Memory B cell (primary cell): ENCODE measurements around the gene PDE9A.

Source experiments
- ATAC-seq: fragments of 150-1000 bp; cut with Tn5 transposase; 2 replicates; pipeline ENCODE4 v1.10.0; 2021; ENCODE audit warnings: low read depth, mild to moderate bottlenecking, moderate library complexity
- DNase-seq, 2 donors: peaks; one replicate each; pipeline ENCODE4 v3.0.0; 2022; ENCODE audit warnings: low spot score in 2 of 2
- H3K27ac Mint-ChIP-seq: one replicate; pipeline ENCODE4 v1.8.0; 2022; ENCODE audit warnings: mild to moderate bottlenecking, moderate library complexity, mixed read lengths
- H3K27me3 Mint-ChIP-seq: one replicate; pipeline ENCODE4 v1.8.0; 2022; ENCODE audit warnings: mixed read lengths
- H3K36me3 Mint-ChIP-seq: one replicate; pipeline ENCODE4 v1.8.0; 2022; ENCODE audit warnings: mild to moderate bottlenecking, mixed read lengths
- H3K4me1 Mint-ChIP-seq: one replicate; pipeline ENCODE4 v1.8.0; 2022; ENCODE audit warnings: mixed read lengths
- H3K4me3 Mint-ChIP-seq: one replicate; pipeline ENCODE4 v1.8.0; 2022; ENCODE audit warnings: mild to moderate bottlenecking, moderate library complexity, mixed read lengths
- H3K9me3 Mint-ChIP-seq: one replicate; pipeline ENCODE4 v1.8.0; 2022; ENCODE audit warnings: mixed read lengths

The PDE9A gene

DNA sequence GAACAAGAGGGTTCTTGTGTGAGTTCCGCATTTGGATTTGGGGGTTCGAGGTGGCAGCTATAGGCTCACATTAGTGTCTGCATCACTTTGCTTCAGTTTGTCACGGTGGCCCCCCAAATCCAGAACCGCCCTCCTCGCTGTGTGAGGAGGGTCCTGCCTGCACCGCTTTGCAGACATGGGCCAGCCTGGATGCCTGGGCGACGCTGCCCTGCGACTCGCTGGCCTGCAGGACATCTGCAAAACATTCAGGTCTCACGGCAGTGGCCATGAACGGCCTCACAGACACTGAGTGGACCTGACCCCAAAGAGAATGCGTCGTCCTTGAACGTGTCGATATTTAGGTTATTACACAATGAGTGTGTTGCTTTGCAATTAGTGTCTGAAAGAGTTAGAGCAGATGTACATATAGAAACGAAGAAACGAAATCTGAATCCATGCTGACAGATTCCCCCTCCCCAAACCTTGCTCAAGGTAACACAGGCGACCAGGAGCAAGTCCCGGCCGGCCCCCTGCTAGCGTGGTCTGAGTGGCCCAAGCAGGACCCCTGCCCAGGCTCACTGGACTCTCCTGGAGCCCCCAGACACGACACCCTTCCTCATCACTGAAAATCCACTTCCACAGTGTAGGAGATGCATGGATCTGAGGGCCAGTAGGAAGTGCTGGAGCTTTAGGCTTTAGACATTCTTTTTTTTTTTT lies 20.4 kb downstream of the PDE9A start:
- Mint-ChIP-seq H3K27ac (no peak overlapping the region), H3K4me3 (no peak overlapping the region), H3K9me3 (no peaks in the 10 kb centered on the region), H3K4me1 (no peaks in the 10 kb centered on the region), H3K36me3 (no peaks in the 10 kb centered on the region), H3K27me3 (peaks cover 11% of the 10 kb centered on the region)
- ATAC-seq, result no peak
- DNase-seq, result no peak

- Mint-ChIP-seq H3K27me3 (peaks cover 12% of the 10 kb centered on the region), H3K4me1 (no peaks in the 10 kb centered on the region), H3K9me3 (no peaks in the 10 kb centered on the region), H3K36me3 (no peaks in the 10 kb centered on the region), H3K4me3 (no peak overlapping the region), H3K27ac (no peak overlapping the region)
- ATAC-seq, result no peak
- no peak for DNase-seq
Observed at GRCh38 chr21:42674351-42674940, 21.0 kb downstream of the PDE9A start.

GRCh38 chr21:42675403-42675802 lies 22.0 kb downstream of the PDE9A start:
- Mint-ChIP-seq H3K9me3 (no peaks in the 10 kb centered on the region), H3K4me3 (no peak overlapping the region), H3K36me3 (no peaks in the 10 kb centered on the region), H3K27me3 (peaks cover 15% of the 10 kb centered on the region), H3K4me1 (no peaks in the 10 kb centered on the region), H3K27ac (no peak overlapping the region)
- DNase-seq, result no peak
- no peak for ATAC-seq

DNA sequence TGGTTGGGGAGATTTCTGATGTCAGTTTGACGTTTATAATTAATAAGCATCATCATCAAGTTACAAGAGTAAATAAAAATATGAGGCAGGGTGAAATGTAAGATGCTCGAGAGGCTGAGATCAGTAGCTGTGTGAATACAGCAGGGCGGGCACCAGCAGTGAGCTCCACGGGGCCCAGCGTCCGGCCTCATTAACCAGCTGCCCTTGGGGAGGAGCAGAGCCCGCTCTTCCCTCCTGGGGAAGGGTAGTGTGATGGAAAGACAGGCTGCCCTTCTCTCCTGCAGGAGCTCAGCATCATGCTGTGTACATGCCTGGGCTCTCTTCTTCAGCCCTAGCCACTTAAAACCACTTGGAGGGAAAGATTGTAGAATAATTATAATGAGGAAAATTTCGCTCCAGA lies 23.4 kb downstream of the PDE9A start:
- no peak for ATAC-seq
- no peak overlapping the region for H3K4me3 Mint-ChIP-seq
- no peaks in the 10 kb centered on the region for H3K36me3 Mint-ChIP-seq
- H3K9me3 Mint-ChIP-seq, result no peaks in the 10 kb centered on the region
- H3K27me3 Mint-ChIP-seq, result peaks cover 17% of the 10 kb centered on the region
- no peaks in the 10 kb centered on the region for H3K4me1 Mint-ChIP-seq
- DNase-seq, result no peak
- no peak overlapping the region for H3K27ac Mint-ChIP-seq

DNA sequence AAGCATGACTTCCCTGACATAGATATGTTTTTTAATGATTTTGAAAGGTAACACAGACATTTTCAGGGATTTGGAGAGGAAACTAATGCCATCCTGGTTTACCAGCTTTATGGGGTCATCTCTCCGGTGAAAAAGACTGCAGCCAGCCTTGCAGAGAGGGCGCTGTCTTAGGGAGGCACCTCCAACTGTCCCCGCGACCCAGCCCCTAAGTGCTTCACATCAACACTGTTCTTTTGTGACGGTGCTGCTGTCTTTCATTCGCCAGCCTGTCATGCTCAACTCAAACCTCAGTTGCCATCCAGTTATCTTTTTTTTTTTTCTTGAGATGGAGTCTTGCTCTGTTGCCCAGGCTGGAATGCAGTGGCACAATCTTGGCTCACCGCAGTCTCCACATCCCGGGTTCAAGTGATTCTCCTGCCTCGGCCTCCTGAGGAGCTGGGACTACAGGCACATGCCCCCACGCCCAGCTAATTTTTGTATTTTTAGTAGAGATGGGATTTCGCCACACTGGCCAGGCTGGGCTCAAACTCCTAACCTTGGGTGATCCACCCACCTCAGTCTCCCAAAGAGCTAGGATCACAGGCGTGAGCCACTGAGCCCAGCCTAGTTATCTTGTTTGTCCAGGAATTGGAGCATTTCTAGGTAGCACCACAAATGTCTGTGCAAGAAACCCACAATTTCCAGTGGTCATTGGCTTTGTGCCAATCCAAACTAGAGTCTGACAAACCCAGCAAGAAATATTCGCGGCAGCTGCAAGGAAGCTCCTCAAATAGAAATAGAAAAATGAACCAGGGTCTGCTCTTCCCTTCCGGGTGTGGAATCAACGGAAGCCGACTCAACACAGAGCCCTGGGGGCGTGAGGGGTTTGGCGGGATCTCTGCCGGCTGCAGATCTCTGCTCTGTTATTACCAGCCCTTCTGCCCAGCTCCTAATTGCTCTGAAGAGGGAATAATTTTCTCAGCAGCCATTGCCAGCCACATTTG lies 24.2 kb downstream of the PDE9A start:
- H3K4me1 Mint-ChIP-seq, result no peaks in the 10 kb centered on the region
- DNase-seq (no peak), ATAC-seq (no peak)
- H3K27ac Mint-ChIP-seq, result no peak overlapping the region
- H3K4me3 Mint-ChIP-seq, result no peak overlapping the region
- H3K36me3 Mint-ChIP-seq, result no peaks in the 10 kb centered on the region
- no peaks in the 10 kb centered on the region for H3K9me3 Mint-ChIP-seq
- peaks cover 18% of the 10 kb centered on the region for H3K27me3 Mint-ChIP-seq

DNA sequence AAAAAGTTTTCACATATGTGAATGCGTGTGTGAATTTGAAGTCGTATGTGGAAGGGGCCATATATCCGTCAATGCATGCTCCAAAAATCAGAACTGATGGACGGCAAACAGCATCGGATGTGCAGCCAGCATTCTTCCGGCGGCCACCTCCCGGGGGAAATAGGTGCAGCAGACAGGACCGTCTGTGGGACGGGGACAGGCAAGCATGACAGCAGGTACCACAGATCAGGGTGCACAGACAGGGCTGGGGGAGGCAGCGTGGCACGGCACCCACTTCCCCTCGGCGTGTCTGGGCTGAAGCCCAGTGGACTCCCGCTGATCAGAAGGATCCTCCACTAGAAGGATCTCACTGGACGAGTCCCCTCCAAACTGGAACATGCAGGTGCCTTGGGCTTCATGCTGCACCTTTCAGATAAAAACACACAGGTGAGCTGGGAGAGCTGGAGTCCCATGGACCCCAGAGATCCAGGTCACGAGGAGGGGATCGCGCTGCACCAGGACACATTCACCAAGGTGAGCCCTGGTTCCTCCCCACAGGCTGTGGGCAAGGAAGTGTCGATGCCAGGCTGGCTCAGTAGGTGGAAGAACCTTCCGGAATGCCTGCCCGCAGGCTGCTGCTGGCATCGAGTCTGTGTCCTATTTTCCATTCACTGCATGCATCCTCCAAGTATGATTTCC lies 25.3 kb downstream of the PDE9A start:
- H3K36me3 Mint-ChIP-seq, result no peaks in the 10 kb centered on the region
- no peak overlapping the region for H3K4me3 Mint-ChIP-seq
- H3K27me3 Mint-ChIP-seq, result peaks cover 19% of the 10 kb centered on the region
- no peaks in the 10 kb centered on the region for H3K4me1 Mint-ChIP-seq
- no peaks in the 10 kb centered on the region for H3K9me3 Mint-ChIP-seq
- H3K27ac Mint-ChIP-seq, result no peak overlapping the region
- ATAC-seq (no peak), DNase-seq (no peak)

- H3K4me3 Mint-ChIP-seq, result no peak overlapping the region
- no peaks in the 10 kb centered on the region for H3K9me3 Mint-ChIP-seq
- ATAC-seq (no peak), DNase-seq (no peak)
- H3K4me1 Mint-ChIP-seq, result peaks cover 2% of the 10 kb centered on the region
- peaks cover 20% of the 10 kb centered on the region for H3K27me3 Mint-ChIP-seq
- H3K27ac Mint-ChIP-seq, result no peak overlapping the region
- H3K36me3 Mint-ChIP-seq, result no peaks in the 10 kb centered on the region
Observed at GRCh38 chr21:42679319-42680057, 26.1 kb downstream of the PDE9A start.

GRCh38 chr21:42680058-42680330 lies 26.6 kb downstream of the PDE9A start:
- no peak overlapping the region for H3K27ac Mint-ChIP-seq
- peaks cover 2% of the 10 kb centered on the region for H3K4me1 Mint-ChIP-seq
- no peak for ATAC-seq
- DNase-seq, result no peak
- H3K36me3 Mint-ChIP-seq, result no peaks in the 10 kb centered on the region
- peaks cover 19% of the 10 kb centered on the region for H3K27me3 Mint-ChIP-seq
- H3K4me3 Mint-ChIP-seq, result no peak overlapping the region
- H3K9me3 Mint-ChIP-seq, result no peaks in the 10 kb centered on the region

GRCh38 chr21:42680429-42680828 lies 27.0 kb downstream of the PDE9A start:
- Mint-ChIP-seq H3K27me3 (peaks cover 19% of the 10 kb centered on the region), H3K27ac (no peak overlapping the region), H3K4me3 (no peak overlapping the region), H3K9me3 (no peaks in the 10 kb centered on the region), H3K4me1 (peaks cover 2% of the 10 kb centered on the region), H3K36me3 (no peaks in the 10 kb centered on the region)
- no peak for DNase-seq
- no peak for ATAC-seq

- DNase-seq, result no peak
- Mint-ChIP-seq H3K27ac (no peak overlapping the region), H3K4me1 (peaks cover 2% of the 10 kb centered on the region), H3K4me3 (no peak overlapping the region), H3K36me3 (no peaks in the 10 kb centered on the region), H3K27me3 (peaks cover 14% of the 10 kb centered on the region), H3K9me3 (no peaks in the 10 kb centered on the region)
- no peak for ATAC-seq
Observed at GRCh38 chr21:42681296-42682206, 28.1 kb downstream of the PDE9A start.

- no peaks in the 10 kb centered on the region for H3K9me3 Mint-ChIP-seq
- no peak overlapping the region for H3K4me3 Mint-ChIP-seq
- DNase-seq (no peak), ATAC-seq (no peak)
- H3K27me3 Mint-ChIP-seq, result peaks cover 14% of the 10 kb centered on the region
- no peaks in the 10 kb centered on the region for H3K36me3 Mint-ChIP-seq
- peaks cover 2% of the 10 kb centered on the region for H3K4me1 Mint-ChIP-seq
- H3K27ac Mint-ChIP-seq, result no peak overlapping the region
Observed at GRCh38 chr21:42682661-42683210, 29.3 kb downstream of the PDE9A start.

DNA sequence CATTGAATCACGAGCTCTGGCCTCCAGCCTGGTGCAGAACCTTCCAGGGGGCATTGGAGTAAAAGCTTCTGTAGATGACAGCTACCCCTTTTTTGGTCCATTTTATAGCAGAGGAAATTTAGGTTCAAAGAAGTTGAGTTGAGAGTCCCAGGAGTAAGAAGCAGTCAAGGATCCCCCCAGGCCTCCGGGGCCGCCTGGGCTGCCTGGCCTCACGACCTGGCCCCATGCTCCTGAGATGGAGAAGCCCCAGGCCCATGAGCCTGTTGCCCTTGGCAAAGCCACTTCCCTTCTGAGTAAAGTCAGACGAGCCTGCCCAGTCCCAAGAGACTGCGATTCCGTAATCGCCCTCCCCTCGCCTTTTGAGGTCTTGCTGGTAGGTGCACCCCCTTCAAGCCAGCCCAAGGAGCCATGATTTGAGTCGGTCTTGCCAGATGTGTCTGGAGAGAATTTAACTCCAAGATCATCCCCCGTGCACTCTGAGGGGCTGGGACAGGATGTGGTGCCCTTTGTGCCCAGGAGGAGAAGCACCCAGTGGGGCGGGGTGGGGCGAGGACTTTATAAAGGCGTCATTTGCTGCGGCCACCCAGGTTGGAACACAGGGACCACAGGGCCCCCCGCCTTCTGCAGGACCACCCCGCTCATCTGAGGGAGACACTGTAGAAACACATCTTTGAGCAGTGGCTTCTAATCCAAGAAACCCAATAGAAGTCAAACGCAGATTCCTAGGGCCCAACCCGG lies 30.1 kb downstream of the PDE9A start:
- H3K4me1 Mint-ChIP-seq, result peaks cover 2% of the 10 kb centered on the region
- ATAC-seq, result no peak
- no peak overlapping the region for H3K4me3 Mint-ChIP-seq
- H3K9me3 Mint-ChIP-seq, result no peaks in the 10 kb centered on the region
- no peak overlapping the region for H3K27ac Mint-ChIP-seq
- H3K27me3 Mint-ChIP-seq, result peaks cover 10% of the 10 kb centered on the region
- no peak for DNase-seq
- no peaks in the 10 kb centered on the region for H3K36me3 Mint-ChIP-seq
